Medulla oblongata (tissue), 1 donor: Measurements from ENCODE around the gene ZC3H12A.

Experiments
- DNase-seq: peaks from one replicate; pipeline ENCODE4 v3.0.0-alpha.2; 2015; ENCODE audit errors: extremely low spot score

ZC3H12A gene

DNA sequence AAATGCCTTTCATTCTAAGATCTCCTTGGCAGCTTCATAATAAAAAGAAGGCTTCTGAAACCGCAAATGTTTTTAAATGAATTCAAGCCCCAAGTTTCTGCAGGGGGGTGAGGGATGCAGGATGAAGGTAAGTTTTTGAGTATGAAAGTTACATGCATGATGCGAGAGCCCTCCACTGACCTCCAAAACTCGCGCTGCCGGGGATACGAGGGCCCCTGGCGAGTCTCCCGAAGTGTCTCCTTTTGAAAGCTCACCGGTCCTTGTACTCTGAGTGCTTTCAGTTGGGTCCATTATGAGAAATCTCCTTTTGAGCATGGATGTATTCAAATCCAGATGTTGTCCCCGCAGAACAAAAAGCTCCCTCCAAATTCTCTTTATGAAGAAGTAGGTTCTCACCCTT lies 18.9 kb upstream of the ZC3H12A start:
- DNase-seq: no peak

DNA sequence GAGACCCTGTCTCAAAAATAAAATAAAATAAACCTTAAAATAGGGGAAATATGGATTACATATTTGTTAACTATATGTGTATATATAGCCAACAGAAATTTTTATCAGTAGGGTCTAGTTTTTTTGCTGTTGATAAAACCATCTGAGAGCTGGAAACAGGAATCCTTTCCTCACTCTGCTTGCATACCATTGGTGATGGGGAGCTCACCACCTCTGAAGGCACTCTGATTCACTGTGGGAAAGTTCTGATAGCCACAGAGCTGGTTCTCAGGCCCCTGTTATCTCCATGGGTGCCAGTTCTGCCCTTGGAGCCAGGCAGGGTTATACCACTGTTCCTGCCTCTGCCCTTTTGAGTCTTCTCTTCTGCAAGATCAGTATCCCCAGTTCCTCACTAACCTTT lies 17.8 kb upstream of the ZC3H12A start:
- DNase-seq: no peak

DNA sequence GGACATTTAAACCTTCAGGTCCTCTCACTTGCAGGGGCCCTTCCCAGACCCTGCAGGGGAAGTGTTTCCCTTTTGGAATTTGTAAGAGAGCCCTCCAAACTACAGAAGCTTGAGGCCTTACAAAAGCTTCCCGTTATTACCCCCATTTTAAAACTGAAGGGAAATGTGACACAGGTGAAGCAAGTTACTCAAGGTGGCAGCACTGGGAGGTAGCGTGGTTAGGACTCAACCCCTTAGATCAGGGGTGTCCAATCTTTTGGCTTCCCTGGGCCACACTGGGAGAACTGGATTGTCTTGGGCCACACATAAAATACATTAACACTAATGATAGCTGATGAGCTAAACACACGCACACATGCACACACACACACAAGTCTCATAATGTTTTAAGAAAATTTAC lies 15.8 kb upstream of the ZC3H12A start:
- no peak for DNase-seq

DNA sequence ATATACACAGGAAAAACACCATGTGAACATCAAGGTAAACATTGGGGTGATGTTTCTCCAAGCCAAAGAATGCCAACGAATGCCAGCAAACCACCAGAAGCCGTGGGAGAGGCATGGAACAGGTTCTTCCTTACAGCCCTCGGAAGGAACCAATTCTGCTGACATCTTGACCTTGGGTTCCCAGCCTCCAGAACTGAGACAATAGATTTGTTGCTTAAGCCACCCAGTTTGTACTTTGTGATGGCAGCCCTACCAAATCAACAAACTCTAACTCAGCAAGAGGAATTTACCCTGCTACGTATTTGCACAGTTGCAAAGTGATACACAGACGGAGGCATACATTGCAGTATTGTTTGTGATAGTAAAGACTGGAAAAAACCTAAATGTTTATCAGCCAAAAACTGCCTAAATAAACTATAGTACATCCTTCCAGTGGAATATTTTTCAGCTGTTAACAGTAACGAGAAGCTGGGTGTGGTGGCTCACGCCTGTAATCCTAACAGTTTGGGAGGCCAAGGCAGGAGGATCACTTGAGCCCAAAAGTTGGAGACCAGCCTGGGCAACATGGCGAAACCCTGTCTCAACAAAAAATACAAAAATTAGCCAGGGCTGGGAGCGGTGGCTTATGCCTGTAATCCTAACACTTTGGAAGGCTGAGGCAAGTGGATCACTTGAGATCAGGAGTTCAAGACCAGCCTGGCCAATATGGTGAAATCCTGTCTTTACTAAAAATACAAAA lies 12.5 kb upstream of the ZC3H12A start:
- no peak for DNase-seq

DNA sequence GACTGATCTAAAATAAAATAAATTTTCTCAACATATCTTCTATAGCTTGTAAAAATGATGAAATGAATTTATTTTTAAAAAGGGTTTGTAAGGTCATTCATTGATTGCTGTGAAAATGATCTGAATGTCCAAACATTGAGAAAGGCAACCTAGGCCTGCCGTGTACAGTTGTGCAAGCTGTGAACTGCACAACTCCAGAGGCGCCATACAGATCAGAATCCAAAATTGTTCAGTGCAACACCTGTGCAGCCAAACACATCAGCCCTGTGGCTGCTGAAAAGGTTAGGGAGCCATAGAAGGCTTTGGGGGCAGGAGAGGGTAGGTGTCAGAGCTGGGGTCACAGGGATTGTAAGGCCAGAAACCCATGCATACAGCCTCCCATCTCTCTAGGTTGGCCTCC lies 9.9 kb upstream of the ZC3H12A start:
- DNase-seq: no peak

DNA sequence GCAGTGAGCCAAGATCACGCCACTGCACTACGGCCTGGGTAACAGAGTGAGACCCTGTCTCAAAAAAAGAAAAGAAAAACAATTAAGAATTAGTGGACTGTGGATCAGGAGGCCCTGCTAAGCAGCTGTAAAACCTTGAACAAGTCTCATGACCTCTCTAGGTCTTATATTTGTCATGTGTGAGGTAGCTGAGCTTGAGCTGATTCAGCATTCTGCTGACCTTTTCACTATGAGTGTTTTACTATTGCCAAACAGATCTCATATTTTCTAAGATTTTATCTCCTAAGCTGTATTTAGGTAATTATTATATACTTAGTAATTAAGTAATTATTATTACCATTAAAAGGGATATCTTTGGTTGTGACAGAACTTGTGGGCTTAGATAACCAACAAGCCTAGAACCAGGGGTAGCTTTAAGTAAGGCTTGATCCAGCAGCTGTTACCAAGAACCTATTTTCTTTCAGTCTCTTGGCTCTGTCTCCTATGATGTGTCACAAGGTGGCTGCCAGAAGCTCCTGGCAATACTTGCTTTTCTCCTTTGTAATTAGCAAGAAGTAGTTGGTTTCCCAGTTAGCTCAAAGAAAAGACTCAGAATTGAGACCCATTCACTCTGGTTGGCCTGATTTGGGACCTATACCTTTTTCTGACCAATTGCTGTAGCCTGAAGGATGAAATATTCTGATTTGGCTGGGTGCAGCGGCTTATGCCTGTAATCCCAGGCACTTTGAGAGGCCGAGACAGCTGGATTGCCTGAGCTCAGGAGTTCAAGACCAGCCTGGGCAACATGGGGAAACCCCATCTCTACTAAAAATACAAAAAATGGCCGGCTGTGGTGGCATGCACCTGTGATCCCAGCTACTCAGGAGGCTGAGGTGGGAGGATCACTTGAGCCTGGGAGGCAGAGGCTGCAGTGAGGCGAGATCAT lies 8.5 kb upstream of the ZC3H12A start:
- DNase-seq: peak; percentile 54

DNA sequence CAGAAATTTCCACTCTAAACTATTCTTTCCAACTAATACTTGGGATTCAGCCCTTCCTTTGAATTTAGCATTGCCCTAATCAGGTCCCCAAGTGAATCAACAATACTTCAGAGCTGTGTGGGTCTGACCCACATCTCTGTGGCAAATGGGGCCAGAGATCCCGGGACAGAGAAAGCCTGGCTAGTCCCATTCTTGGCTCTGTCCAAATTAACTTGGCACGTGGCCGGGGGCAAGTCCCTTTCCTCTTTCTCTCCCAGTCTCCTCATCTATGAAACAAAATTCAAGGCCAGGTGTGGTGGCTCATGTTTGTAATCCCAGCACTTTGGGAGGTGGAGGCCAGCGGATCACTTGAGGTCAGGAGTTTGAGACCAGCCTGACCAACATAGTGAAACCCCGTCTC lies 6.3 kb upstream of the ZC3H12A start:
- DNase-seq: no peak

DNA sequence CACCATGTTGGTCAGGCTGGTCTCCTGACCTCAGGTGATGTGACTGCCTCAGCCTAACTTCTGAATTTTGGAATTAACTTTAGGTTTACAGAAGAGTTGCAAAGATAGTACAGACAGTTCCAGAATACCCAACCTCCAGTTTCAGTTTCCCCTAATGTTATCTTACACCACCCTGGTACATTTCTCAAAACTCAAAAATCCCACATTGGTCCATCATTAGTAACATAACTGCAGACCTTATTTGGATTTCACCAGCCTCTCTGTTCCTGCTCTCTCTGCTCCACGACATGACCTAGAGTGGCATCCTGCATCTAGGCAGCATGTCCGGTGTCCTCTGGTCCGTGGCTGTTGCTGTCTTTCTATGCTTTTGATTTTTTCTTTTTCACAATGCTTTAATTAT lies 5.0 kb upstream of the ZC3H12A start:
- DNase-seq: no peak

DNA sequence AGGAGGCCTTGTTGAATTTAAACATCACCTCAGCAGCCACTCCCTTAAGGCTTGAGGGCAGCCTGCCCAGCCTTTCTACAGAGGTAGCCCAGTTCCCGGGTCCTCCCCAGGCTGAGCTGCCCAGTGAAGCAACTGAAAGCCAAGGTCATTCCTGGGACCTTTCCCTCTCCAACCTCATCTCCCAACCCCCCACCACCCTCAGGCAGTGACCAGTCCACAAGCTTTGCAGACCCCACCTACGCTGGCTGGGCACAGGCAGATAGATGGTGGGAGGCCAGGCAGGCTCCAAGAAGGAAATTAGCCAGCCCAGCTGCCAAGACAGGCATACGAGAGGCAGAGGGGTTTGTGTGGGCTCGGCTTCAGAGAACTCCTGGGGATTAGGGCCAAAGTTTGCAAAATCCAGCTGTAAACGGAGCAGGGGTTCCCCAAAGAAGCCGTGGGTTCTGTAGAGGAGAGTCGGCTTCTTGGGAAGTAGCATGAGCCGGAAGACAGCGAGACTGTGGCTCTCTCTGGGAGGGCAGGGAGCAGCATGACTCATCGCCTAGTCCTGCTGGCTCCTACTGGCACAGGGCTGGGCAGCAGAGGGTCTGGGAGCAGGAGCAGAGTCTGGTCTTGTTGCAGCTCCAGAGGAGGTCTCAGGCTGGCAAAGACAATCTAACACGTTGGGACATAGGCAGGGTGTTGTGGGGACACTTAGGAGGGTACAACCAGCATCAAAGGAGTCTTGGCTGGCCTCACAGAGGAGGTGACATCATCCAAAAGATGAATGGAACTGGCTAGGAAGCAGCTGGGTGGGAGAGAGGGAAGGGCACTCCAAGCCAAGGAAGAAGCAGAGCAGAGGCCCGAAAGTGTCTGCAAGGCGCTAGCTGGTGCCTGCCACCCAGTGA lies 2.8 kb upstream of the ZC3H12A start:
- DNase-seq: peak; percentile 87

DNA sequence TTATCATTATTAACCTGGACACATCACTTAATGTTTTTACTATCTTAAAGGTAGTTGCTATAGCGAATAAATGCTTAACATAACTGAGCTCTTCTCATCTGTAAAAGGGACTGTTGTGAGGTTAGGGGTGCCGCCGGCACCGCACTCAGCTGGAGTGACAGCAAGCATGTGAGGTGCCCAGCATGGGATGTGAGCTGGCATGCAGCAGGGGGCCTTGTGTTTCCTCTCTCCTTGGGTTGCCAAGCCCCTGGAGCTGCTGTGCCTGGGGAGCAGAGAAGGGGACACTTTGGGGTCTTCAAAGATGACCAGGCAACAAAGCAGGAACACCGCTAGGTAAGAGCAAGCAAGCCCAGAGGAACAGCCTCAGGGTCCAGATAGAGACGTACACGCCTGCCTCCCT lies 2.1 kb upstream of the ZC3H12A start:
- DNase-seq: peak; percentile 40

DNA sequence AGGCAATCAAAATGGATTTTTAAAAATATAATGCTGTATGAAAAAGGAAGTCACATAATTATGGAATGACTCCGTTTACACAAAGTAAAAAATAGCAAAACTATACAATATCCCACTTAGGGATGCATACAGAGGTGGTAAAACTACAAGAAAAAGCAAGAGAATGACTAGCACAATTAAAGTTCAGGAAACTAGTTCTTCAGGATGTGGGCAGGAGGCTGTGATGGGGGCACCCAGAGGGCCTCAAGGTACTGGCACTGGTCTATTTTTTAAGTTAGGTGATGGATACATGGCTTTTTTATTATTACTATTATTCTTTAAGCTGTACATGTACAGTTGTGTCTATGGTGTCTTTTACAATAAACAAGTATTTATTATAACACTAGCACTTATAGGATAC lies 1.4 kb upstream of the ZC3H12A start:
- DNase-seq: no peak

DNA sequence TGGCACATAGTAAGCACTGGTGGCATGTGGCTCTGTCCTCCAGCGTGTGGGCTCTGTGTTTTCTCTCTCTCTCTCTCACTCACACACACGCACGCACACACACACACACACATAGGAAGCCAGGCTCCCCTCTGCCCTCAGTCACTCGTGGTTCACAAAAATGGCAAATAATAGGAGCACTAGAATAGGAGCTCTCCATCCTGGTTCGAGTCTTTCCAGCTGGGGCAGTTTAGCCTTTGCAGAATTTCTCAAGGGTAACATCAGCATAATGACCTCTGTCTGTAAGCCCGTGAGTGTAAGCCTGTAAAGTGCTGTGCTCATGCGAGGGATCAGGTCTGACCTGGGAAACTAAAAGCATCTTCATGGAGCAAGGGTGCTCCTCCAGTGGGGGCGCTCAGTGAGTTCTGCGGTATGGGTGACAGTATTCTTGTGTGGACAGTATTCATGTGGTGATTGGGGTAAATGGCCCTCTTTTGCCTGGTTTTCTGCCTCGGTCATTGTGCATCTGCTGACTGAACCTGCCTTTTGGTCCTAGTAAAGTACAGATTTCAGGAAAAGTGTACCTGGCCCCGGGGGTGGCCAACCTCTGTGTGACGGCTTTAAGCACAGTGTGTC lies 842 bp upstream of the ZC3H12A start:
- DNase-seq: peak; percentile 39

DNA sequence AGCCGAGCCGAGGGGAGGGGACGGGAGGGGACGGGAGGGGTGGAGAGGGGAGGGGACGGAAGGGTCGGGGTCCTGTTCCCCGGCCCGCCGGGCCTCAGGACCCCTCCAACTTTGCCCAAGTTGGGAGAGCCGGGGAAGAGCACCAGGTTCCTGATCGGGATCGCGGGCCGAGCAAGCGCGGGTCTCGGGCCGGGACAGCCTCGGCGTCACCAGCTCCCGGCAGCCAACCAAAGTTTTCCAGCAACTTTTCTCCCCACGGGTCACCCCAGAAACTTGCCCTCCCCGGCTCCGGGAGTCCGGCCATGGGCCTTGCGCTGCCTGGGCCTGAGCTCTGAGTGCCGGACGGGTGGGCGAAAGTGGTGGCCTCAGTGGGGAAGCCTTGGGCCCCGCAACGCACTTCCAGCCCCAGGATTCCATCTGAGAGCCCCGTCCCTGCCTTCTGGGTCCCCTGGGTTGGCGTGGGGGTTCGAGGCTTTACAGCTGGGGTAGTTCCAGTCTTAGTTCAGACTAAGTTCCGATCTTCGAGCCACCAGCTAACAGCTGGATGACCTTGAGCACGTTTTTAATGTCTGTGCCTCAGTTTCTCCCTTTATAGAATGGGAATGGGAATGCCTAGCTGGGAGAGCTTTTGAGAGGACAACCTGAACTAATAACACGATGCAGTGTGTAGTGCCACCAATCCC lies 458 bp downstream of the ZC3H12A start:
- DNase-seq: peak; percentile 36

DNA sequence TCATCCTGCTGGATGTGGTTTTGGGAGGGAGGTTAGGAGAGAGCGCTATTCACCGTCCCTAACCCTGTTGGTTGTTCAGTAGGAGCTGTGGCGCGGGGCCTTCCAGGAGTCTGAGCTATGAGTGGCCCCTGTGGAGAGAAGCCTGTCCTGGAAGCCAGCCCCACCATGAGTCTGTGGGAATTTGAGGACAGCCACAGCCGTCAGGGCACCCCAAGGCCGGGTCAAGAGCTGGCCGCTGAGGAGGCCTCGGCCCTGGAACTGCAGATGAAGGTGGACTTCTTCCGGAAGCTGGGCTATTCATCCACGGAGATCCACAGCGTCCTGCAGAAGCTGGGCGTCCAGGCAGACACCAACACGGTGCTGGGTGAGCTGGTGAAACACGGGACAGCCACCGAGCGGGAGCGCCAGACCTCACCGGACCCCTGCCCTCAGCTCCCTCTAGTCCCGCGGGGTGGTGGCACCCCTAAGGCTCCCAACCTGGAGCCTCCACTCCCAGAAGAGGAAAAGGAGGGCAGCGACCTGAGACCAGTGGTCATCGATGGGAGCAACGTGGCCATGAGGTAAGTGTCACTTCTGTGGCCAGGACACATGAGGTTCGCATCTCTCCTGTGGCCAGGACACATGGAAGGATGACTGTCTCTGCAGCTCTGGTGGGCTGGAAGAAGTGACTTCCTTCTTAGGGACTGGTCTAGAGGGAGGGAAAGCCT lies 1.2 kb downstream of the ZC3H12A start:
- DNase-seq: no peak

DNA sequence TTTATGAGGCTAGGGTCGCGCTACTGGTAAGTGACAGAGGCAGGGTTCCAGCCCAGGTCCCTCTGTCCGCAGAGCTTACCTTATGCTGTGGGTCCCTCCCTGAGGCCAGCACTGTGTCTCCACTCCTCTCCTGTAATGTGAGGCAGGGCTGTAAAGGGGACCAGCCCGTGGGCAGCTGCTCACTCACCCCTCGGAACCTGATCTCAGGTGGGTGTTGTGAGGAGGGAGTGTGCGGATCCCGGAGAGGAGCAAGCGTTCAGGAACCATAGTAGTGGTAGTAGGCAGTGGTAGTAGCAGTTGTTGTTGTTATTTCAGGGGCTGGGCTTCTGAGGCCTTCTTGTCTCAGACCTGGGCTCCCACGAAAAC lies 1.7 kb downstream of the ZC3H12A start:
- DNase-seq: no peak

DNA sequence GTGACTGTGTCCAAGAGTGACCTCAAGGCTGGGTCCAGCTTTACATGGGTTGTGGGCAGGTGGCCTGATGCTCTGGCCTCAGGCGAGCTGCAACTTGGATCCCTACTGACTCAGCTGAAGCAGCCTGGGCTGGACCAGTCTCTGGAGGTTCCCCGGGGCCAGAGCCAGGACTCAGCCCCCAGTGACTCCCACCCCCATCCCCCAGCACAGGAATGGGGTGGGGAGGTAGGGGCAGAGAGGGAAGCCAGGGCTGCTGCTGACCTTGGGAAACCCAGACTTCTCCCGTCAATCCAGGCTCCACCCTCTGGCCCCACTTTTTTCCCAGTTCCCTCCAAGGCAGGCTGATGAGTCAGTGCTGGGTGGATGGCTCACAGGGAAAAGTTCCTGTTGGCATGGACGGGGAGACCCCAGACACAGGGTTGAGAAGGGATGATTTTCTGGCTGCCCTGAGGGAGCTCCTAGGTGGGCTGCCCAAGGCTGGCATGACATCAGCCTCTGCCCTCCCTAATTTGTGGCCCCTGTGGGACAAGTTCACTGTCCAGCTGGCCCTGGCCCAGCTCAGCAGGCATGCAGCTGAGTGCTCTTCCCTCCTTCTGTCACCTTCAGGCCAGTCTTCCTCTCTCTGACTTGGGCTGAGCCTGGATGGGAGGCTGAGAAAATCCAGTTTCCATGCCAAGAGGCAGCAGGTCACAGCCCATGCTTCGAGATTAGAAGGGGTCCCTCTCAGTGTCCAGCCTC lies 2.2 kb downstream of the ZC3H12A start:
- peak; percentile 49 for DNase-seq

DNA sequence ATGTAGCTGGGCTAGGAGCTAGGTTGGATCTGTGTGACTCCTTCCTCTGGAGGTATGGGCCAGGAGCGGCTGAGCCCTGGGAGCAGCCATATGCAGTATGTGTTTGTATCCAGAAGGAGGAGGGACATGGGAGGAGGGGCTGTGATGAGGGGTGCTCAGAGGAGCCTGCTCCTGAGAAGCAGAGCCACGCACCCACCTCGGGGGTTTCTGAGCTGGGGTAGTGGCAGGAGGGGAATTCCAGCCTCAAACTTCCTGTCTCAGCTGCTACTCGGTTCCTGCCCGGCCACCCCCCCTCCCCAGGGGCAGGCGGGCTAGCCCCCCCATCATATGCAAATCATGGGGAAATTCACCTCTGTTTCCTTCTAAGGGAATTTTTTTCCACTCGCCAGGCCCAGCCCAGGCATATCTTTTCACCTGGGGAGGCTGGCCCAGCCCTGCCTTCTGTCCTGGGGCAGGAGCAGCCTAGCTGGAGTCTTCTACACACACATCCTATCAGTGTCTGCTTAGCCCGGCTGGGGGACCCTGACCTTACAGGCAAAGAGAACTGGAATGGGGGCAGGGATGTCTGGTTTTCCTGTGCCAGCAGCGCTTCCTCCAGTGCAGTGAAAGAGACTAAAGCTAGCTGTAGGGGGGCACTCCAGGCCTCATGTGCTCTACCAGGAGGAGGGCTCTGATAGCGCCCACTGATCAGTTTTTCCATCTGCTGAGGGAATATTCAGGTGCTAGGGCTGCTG lies 3.0 kb downstream of the ZC3H12A start:
- DNase-seq: peak; percentile 34

DNA sequence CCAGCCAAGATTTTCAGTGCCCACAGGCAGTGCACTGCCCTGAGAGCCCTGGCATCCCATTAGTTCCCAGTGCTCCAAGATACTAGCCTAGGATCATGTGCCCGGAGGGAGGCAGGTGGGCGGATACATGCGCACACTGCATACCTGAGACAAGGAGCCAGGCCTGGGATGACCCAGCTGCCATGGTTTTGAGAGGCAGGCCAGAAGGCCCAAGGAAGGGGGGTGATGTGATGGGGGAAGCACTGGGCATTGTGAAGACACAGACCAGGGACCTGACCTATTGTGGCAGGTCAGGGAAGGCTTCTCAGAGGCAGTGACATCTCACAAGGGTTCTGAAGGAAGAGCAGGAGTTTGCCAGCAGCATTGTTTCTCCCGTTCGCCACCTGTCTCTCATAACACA lies 3.6 kb downstream of the ZC3H12A start:
- DNase-seq: no peak

DNA sequence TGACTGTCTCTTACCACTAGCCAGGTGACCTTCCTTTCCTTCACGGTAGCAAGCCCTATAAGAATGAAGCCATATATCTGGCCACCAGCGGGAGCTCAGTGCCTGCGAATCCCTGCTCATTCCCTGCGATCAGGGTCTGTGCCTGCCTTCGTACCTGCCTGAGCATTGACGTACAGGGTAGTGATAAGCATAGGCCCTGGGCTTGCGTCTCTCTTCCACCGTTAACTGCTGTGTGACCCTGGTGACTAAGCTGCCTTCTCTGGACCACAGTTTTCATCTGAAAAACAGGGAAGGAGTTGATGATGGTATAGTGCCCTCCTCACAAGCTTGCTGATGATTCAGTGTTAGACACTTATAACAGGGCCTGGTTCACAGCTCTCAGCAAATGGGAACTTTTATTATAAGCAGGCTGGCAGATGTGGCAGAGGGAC lies 4.1 kb downstream of the ZC3H12A start:
- no peak for DNase-seq
